Stimulated activated naive CD8-positive, alpha-beta T cell treated with anti-CD3 and anti-CD28 coated beads, Interleukin-15, Interleukin-2, amounts not matched to agents 100 U/mL and 50 U/mL, for 24 hours (primary cell): ENCODE data around the gene GUCA2A.

Experiments
- ATAC-seq: fragments of 150-1000 bp; cut with Tn5 transposase; one replicate; pipeline ENCODE4 v1.10.0; 2021
- DNase-seq: peaks from one replicate; pipeline ENCODE4 v3.0.0; 2021

The GUCA2A gene

GRCh38 chr1:42153624-42154023 lies 10.9 kb downstream of the GUCA2A start:
- ATAC-seq (no peak), DNase-seq (no peak)

- ATAC-seq (no peak), DNase-seq (no peak)
Measured at GRCh38 chr1:42152907-42153600, 11.5 kb downstream of the GUCA2A start, which contains the start of gene GUCA2B. Gene GUCA2B (plus strand): TSS chr1:42153410. CDS start chr1:42153451, 41 bp downstream.

GRCh38 chr1:42152119-42152518 lies 12.4 kb downstream of the GUCA2A start:
- no peak for ATAC-seq
- no peak for DNase-seq

- DNase-seq = no peak
- no peak for ATAC-seq
Measured at GRCh38 chr1:42150651-42151050, 13.9 kb downstream of the GUCA2A start.

GRCh38 chr1:42148166-42148565 lies 16.4 kb downstream of the GUCA2A start:
- DNase-seq = no peak
- ATAC-seq = no peak

- DNase-seq = peak; percentile 76
- ATAC-seq = no peak
Measured at GRCh38 chr1:42146626-42147320, 17.8 kb downstream of the GUCA2A start.

GRCh38 chr1:42145764-42146625 lies 18.6 kb downstream of the GUCA2A start:
- ATAC-seq = no peak

GRCh38 chr1:42145389-42145716 lies 19.2 kb downstream of the GUCA2A start:
- DNase-seq (no peak), ATAC-seq (no peak)

More at GRCh38 chr1:42145764-42146625, 18.6 kb downstream of the GUCA2A start:
- no peak for DNase-seq

GRCh38 chr1:42144711-42145388 lies 19.7 kb downstream of the GUCA2A start:
- DNase-seq = no peak

GRCh38 chr1:42143896-42144710 lies 20.4 kb downstream of the GUCA2A start:
- no peak for ATAC-seq
- no peak for DNase-seq

More at GRCh38 chr1:42144711-42145388, 19.7 kb downstream of the GUCA2A start:
- ATAC-seq = no peak

- ATAC-seq = no peak
- DNase-seq = no peak
Measured at GRCh38 chr1:42142894-42143675, 21.5 kb downstream of the GUCA2A start.

- DNase-seq (no peak), ATAC-seq (no peak)
Measured at GRCh38 chr1:42141978-42142377, 22.6 kb downstream of the GUCA2A start.

- no peak for DNase-seq
- ATAC-seq = no peak
Measured at GRCh38 chr1:42140191-42140590, 24.4 kb downstream of the GUCA2A start.

GRCh38 chr1:42139444-42139843 lies 25.1 kb downstream of the GUCA2A start:
- DNase-seq (no peak), ATAC-seq (no peak)

- ATAC-seq = no peak
Measured at GRCh38 chr1:42138586-42138985, 26.0 kb downstream of the GUCA2A start.

GRCh38 chr1:42137766-42138165 lies 26.8 kb downstream of the GUCA2A start:
- no peak for ATAC-seq
- no peak for DNase-seq

More at GRCh38 chr1:42138586-42138985, 26.0 kb downstream of the GUCA2A start:
- no peak for DNase-seq

GRCh38 chr1:42136466-42136865 lies 28.1 kb downstream of the GUCA2A start:
- ATAC-seq = no peak
- DNase-seq = no peak

- DNase-seq (no peak), ATAC-seq (no peak)
Measured at GRCh38 chr1:42135426-42135825, 29.1 kb downstream of the GUCA2A start.

GRCh38 chr1:42133809-42134526 lies 30.6 kb downstream of the GUCA2A start:
- ATAC-seq (no peak), DNase-seq (no peak)

GRCh38 chr1:42133390-42133789 lies 31.2 kb downstream of the GUCA2A start:
- no peak for ATAC-seq
- DNase-seq = no peak
